KG1 (cell line): ENCODE data around the gene USP19.

Source experiments
- DNase-seq: peaks from one replicate; lab custom pipeline; 2025; lab: John Stamatoyannopoulos, UW

USP19 gene, protein sequence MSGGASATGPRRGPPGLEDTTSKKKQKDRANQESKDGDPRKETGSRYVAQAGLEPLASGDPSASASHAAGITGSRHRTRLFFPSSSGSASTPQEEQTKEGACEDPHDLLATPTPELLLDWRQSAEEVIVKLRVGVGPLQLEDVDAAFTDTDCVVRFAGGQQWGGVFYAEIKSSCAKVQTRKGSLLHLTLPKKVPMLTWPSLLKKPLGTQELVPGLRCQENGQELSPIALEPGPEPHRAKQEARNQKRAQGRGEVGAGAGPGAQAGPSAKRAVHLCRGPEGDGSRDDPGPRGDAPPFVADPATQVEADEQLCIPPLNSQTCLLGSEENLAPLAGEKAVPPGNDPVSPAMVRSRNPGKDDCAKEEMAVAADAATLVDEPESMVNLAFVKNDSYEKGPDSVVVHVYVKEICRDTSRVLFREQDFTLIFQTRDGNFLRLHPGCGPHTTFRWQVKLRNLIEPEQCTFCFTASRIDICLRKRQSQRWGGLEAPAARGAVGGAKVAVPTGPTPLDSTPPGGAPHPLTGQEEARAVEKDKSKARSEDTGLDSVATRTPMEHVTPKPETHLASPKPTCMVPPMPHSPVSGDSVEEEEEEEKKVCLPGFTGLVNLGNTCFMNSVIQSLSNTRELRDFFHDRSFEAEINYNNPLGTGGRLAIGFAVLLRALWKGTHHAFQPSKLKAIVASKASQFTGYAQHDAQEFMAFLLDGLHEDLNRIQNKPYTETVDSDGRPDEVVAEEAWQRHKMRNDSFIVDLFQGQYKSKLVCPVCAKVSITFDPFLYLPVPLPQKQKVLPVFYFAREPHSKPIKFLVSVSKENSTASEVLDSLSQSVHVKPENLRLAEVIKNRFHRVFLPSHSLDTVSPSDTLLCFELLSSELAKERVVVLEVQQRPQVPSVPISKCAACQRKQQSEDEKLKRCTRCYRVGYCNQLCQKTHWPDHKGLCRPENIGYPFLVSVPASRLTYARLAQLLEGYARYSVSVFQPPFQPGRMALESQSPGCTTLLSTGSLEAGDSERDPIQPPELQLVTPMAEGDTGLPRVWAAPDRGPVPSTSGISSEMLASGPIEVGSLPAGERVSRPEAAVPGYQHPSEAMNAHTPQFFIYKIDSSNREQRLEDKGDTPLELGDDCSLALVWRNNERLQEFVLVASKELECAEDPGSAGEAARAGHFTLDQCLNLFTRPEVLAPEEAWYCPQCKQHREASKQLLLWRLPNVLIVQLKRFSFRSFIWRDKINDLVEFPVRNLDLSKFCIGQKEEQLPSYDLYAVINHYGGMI (N-terminal part only)

DNA sequence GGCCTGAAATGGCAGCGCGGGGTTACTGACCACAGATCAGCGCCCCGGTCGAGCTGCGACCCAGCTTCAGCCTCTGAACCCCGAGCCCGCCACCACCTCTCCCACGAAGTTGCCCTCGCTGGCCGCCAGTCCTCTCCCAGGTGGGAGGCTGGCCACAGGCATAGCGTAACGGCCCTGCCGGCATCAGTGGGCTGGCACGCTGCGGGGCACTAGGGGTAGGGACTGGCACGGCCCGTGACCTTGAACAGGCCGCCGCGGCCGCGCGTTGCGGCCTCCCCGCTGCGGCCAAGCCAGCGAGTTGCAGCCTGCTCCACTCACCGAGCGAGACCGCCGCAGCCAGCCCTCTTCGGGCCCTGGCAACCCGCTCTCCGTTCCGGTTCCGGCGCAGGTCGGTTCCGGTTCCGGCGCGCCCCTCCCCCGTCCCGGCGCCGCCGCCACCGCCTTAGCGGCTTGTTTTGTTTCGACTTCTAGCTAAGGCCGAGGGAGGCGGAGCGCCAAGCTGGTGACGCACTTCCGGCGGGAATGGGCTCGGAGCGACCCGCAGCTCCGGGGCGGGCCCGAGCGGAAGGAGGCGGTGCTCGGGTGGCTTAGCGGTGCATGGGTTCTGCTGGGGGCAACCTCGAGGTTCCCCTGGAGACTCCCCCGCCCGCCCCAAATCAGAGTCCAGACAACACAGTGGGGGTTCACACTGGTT is at the start of gene USP19:
Gene USP19, minus strand, starts transcription at position 386 of the 694 bp plus-strand sequence. CDS start 1,678 bp downstream, outside the sequence.
- peak; percentile 92 for DNase-seq

GRCh38 chr3:49166752-49167556 is 46.3 kb upstream of the USP19 start:
- no peak for DNase-seq

GRCh38 chr3:49165771-49166751 is 45.4 kb upstream of the USP19 start, which contains the start of gene CCDC71:
CCDC71 (minus strand) TSS chr3:49166331; CDS start chr3:49164208, 2,123 bp downstream.
- peak; percentile 48 for DNase-seq

- DNase-seq, result no peak
Observed at GRCh38 chr3:49164983-49165720, 44.5 kb upstream of the USP19 start.

DNA sequence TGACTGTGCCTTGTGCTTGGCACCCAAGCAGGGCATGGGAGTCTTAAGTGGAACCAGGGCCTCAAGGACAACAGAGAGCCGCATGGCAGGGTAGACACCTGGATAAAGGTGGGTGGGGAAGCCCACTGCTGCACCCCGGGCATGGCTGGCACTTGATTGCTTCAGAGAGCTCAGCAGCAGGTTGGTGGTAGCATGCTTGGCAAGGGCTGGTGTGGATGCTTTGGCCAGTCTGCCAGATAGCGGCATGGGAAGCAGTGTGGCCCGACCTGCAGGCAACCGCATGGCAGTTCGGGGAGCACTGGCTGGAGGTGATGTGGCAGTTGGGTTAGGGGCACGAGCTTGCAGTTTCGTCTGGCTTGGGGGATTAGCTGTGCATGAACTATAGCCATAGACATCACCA is 43.0 kb upstream of the USP19 start:
- no peak for DNase-seq

- no peak for DNase-seq
Observed at GRCh38 chr3:49162751-49163419, 42.3 kb upstream of the USP19 start.

DNA sequence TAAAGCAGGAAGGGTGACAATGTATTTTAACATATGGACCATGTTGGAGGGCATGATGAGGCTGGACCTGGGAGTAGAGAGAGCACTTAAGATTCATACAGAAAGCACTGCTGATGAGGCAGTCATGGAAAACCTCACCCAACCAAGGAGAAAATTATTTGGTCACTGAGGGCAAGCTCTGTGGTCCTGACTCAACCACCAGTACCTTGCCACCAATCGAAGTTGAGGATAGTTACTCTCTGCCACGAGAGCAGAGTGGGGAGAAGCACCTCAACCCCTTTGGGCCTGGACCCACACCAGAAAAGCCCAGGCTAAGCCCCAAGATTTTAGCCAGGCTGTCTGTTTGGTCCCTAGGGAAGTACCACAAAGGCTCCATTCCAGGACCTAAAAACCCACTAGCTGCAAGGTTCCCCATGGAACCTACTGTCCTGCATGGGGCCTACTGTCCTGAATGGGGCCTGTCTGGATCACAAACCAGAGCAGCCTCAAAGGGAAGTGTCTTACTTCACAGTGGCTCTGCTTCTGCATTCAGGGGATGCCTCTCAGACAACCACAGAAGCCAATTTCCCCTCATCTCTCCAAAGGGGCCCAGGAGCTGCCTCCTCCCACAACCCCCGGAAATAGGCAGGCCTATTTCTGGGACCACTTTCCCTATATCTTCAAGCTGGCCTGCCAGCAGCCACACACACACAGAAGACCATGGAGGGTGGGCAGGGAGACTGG is 41.3 kb upstream of the USP19 start:
- DNase-seq, result peak; percentile 27

DNA sequence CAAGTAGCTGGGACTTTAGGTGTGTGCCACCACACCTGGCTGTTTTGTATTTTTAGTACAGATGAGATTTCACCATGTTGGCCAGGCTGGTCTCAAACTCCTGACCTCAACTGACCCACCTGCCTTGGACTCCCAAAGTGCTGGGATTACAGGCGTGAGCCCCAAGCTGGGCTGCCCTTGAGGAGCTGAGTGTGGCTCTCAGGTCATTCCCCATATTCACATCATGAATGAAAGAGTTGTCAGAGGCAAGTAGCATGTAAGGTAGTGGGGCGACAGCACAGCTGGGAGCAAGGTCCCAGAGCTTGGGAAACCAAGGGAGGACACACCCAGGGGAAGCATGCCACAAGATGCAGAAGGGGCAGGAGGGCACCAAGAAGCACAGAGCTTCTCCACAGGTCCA is 40.6 kb upstream of the USP19 start:
- DNase-seq, result no peak

GRCh38 chr3:49158792-49159191 is 38.2 kb upstream of the USP19 start:
- no peak for DNase-seq

- DNase-seq, result peak; percentile 24
Observed at GRCh38 chr3:49158103-49158709, 37.6 kb upstream of the USP19 start.

GRCh38 chr3:49157289-49157688 is 36.7 kb upstream of the USP19 start:
- DNase-seq, result no peak

- DNase-seq, result no peak
Observed at GRCh38 chr3:49153349-49153912, 32.8 kb upstream of the USP19 start.

GRCh38 chr3:49151610-49152009 is 31.0 kb upstream of the USP19 start:
- no peak for DNase-seq

GRCh38 chr3:49148159-49148558 is 27.5 kb upstream of the USP19 start:
- DNase-seq, result no peak

DNA sequence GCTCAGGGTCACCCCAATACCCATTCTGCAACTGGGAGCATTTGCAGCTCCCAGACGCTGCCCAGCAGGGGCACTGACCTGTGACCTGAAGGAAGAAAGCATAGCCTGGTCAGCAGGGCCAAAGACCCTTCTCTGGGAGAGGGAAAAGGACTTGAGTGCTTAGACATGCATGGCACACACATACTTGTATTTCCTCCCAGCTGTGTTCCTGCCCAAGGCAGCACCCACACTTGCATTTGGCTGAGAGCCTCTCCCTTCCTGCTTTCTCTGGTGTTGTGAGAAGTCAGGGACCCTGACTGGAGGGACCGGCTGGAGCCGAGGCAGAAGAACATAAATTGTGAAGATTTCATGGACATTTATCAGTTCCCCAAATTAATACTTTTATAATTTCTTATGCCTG is 19.5 kb upstream of the USP19 start:
- no peak for DNase-seq

DNA sequence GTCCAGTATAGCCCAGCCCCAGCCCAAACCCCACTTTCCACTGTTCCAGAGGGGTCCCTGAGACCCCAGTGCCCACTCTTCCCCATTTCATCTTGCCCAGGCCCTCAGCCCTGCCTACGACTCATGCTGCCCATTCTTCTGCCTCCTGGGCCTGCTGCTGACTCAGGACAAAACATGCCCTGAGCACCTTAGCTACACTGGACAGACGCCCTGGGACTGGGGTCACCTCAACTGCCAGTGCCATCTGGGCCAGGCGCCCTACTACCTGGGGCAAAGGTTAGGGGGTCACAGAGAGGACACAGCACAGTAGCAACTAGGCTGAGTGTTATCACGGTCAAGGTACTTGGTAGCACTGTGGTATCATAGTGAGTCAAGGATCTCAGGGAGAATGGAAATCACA is 14.9 kb upstream of the USP19 start:
- no peak for DNase-seq
